Fibroblast of the conjunctiva (primary cell): Measurements from ENCODE around the gene NOD1.
"Not testable (repeated sequence)": the region's sequence is repeated elsewhere in the genome, so short reads cannot be mapped to it uniquely, and the experiment has no call there.

Source experiments
- DNase-seq: peaks from one replicate; pipeline ENCODE4 v3.0.0-alpha.2; 2010; ENCODE audit warnings: low read depth

Gene NOD1

GRCh38 chr7:30413864-30414263 is 64.7 kb downstream of the NOD1 start:
- no peak for DNase-seq

GRCh38 chr7:30412782-30413504 is 65.6 kb downstream of the NOD1 start:
- DNase-seq: peak; percentile 73

GRCh38 chr7:30411897-30412296 is 66.7 kb downstream of the NOD1 start:
- DNase-seq: no peak

- DNase-seq: no peak
Measured at GRCh38 chr7:30411173-30411572, 67.4 kb downstream of the NOD1 start.

GRCh38 chr7:30406664-30407425 is 71.7 kb downstream of the NOD1 start:
- no peak for DNase-seq

- DNase-seq: no peak
Measured at GRCh38 chr7:30405179-30405578, 73.4 kb downstream of the NOD1 start.

GRCh38 chr7:30403477-30403876 is 75.1 kb downstream of the NOD1 start:
- DNase-seq: no peak

GRCh38 chr7:30396389-30396788 is 82.2 kb downstream of the NOD1 start:
- no peak for DNase-seq

- DNase-seq: no peak
Measured at GRCh38 chr7:30395676-30396075, 82.9 kb downstream of the NOD1 start.

- no peak for DNase-seq
Measured at GRCh38 chr7:30391806-30392205, 86.8 kb downstream of the NOD1 start.

- DNase-seq: no peak
Measured at GRCh38 chr7:30390736-30391636, 87.6 kb downstream of the NOD1 start.

- no peak for DNase-seq
Measured at GRCh38 chr7:30389791-30390190, 88.8 kb downstream of the NOD1 start.

GRCh38 chr7:30382607-30383006 is 96.0 kb downstream of the NOD1 start:
- no peak for DNase-seq

- not testable (repeated sequence) for DNase-seq
Measured at GRCh38 chr7:30380824-30381223, 97.8 kb downstream of the NOD1 start.

GRCh38 chr7:30380294-30380693 is 98.3 kb downstream of the NOD1 start:
- DNase-seq: no peak

- no peak for DNase-seq
Measured at GRCh38 chr7:30379741-30380140, 98.8 kb downstream of the NOD1 start.

- DNase-seq: no peak
Measured at GRCh38 chr7:30379131-30379530, 99.5 kb downstream of the NOD1 start.

GRCh38 chr7:30378275-30378674 is 100.3 kb downstream of the NOD1 start:
- no peak for DNase-seq
